NCI-H1105 (cell line): ENCODE measurements around the gene ABHD16B.
"Not testable (repeated sequence)": the region's sequence is repeated elsewhere in the genome, so short reads cannot be mapped to it uniquely, and the experiment has no call there.

Experiments
- DNase-seq: peaks from one replicate; lab custom pipeline; 2025; lab: John Stamatoyannopoulos, UW

ABHD16B gene

GRCh38 chr20:63878899-63879663 lies 17.8 kb downstream of the ABHD16B start:
- DNase-seq = no peak

- DNase-seq = not testable (repeated sequence)
These were observed 19.6 kb downstream of the ABHD16B start for GRCh38 chr20:63880901-63881300.

- no peak for DNase-seq
These were observed 20.3 kb downstream of the ABHD16B start for GRCh38 chr20:63881451-63882226.

- DNase-seq = no peak
These were observed 21.2 kb downstream of the ABHD16B start for GRCh38 chr20:63882257-63883200.

GRCh38 chr20:63883201-63883593 lies 21.9 kb downstream of the ABHD16B start:
- no peak for DNase-seq

- DNase-seq = no peak
These were observed 23.4 kb downstream of the ABHD16B start for GRCh38 chr20:63884506-63885263.

GRCh38 chr20:63885264-63886053 lies 24.2 kb downstream of the ABHD16B start:
- DNase-seq = no peak

- no peak for DNase-seq
These were observed 24.7 kb downstream of the ABHD16B start for GRCh38 chr20:63886054-63886419.

GRCh38 chr20:63886921-63887320 lies 25.6 kb downstream of the ABHD16B start:
- no peak for DNase-seq

- no peak for DNase-seq
These were observed 28.2 kb downstream of the ABHD16B start for GRCh38 chr20:63889241-63890200.

- no peak for DNase-seq
These were observed 28.9 kb downstream of the ABHD16B start for GRCh38 chr20:63890201-63890576.

- no peak for DNase-seq
These were observed 29.3 kb downstream of the ABHD16B start for GRCh38 chr20:63890616-63891015.

GRCh38 chr20:63891061-63892002 lies 30.0 kb downstream of the ABHD16B start:
- DNase-seq = no peak

GRCh38 chr20:63892402-63892801 lies 31.1 kb downstream of the ABHD16B start:
- no peak for DNase-seq

GRCh38 chr20:63893999-63894357 lies 32.7 kb downstream of the ABHD16B start:
- DNase-seq = no peak

GRCh38 chr20:63894358-63895201 lies 33.3 kb downstream of the ABHD16B start, which contains the start of gene DNAJC5:
Gene DNAJC5, plus strand, starts transcription at chr20:63895126. Its CDS starts 33,220 bp downstream, at chr20:63928346.
- DNase-seq = peak; percentile 91

- DNase-seq = no peak
These were observed 34.1 kb downstream of the ABHD16B start for GRCh38 chr20:63895202-63895951.
